Epithelial cell of esophagus (primary cell): Measurements from ENCODE around the gene SOX15.

Experiments used
- DNase-seq: peaks from one replicate; pipeline ENCODE4 v3.0.0; 2010; ENCODE audit warnings: low read depth
- H3K4me3 ChIP-seq: 2 replicates; pipeline ENCODE4 v1.5.1; 2011; ENCODE audit warnings: mild to moderate bottlenecking, low read length, control low read depth
- TF ChIP-seq, protein P1 (sequence below): IDR thresholded peaks from 2 replicates; pipeline ENCODE4 v1.5.1; 2011; ENCODE audit warnings: low read depth, mild to moderate bottlenecking, low read length, control low read depth, inconsistent platforms; ENCODE audit not compliant: insufficient read depth; ENCODE audit errors: missing control alignments

Gene SOX15

DNA sequence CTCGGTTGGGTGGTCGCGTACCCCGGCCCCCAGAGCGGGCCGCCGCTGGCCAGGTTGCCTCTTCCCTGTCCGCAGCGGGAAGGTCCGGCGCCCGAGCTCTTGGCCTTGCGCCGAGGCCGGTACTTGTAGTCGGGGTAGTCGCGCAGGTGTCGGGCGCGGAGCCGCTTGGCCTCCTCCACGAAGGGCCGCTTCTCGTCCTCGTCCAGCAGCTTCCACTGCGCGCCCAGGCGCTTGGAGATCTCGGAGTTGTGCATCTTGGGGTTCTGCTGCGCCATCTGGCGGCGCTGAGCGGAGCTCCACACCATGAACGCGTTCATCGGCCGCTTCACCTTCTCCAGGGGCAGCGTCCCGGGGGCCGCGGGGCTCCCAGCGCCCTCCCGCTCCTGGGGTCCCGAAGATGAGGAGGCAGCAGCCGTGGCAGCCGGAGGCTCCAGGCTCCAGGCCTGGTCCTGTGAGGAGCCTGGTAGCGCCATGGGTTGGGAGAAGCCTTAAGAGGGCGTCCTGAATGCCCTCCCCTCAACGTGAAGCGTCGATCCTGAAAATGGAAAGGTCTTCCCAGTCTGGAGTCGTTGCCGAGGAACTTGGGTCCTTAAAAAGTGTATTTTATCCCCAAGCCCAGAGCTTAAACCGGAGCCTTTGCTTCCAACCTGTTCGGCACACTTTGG, 558 bp downstream of the SOX15 start:
- TF ChIP-seq, protein P1, sequence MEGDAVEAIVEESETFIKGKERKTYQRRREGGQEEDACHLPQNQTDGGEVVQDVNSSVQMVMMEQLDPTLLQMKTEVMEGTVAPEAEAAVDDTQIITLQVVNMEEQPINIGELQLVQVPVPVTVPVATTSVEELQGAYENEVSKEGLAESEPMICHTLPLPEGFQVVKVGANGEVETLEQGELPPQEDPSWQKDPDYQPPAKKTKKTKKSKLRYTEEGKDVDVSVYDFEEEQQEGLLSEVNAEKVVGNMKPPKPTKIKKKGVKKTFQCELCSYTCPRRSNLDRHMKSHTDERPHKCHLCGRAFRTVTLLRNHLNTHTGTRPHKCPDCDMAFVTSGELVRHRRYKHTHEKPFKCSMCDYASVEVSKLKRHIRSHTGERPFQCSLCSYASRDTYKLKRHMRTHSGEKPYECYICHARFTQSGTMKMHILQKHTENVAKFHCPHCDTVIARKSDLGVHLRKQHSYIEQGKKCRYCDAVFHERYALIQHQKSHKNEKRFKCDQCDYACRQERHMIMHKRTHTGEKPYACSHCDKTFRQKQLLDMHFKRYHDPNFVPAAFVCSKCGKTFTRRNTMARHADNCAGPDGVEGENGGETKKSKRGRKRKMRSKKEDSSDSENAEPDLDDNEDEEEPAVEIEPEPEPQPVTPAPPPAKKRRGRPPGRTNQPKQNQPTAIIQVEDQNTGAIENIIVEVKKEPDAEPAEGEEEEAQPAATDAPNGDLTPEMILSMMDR: peak; percentile 83
- DNase-seq: peak; percentile 93
- H3K4me3 ChIP-seq: peak overlapping the region; percentile 94

GRCh38 chr17:7588553-7589203, 1.2 kb downstream of the SOX15 start:
- peak; percentile 42 for DNase-seq
- TF ChIP-seq, protein P1: no peak
- peak overlapping the region; percentile 94 for H3K4me3 ChIP-seq

GRCh38 chr17:7587420-7588151, 2.3 kb downstream of the SOX15 start:
- peak overlapping the region; percentile 94 for H3K4me3 ChIP-seq
- DNase-seq: peak; percentile 85
- TF ChIP-seq, protein P1: peak; percentile 8

GRCh38 chr17:7586673-7587419, 3.0 kb downstream of the SOX15 start:
- peak overlapping the region; percentile 94 for H3K4me3 ChIP-seq
- TF ChIP-seq, protein P1: peak; percentile 74
- peak; percentile 83 for DNase-seq

DNA sequence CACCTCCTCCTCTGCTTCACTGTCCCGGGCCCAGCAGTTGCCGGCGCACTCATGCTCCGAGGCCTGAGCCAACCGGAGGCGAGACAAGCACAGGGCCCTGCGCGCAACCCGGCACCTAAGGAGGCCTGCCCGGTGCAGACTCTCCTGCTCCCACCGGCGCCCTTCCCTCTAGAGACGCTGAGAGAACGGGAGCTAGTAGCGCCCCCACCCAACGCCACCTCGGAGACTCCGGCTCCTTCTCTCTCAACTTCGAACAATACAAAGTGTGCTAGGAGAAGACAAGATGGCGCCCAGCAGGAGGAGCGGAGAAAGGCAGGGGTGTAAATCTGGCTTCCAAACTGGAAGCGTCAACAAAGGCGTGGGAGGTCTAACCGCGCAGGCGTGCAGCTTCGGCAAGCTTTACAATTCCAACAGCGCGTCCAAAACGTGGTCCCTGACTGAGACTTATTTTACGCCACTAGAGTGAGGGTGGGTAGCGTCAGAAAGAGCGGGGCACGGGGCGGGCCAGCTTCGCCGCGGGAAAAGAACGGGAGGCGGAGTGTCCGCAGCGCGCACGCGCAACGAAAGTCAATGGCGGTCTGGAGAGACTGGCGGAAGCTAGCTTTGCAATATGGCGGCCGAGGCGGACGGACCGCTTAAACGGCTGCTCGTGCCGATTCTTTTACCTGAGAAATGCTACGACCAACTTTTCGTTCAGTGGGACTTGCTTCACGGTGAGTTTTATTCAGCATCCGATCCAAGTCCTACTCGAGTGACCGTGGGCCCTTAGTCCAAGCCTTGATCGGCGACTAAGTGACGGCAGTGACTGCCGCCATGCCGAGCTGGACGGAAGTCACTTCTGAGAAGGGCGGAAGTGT, 6.4 kb downstream of the SOX15 start, which contains the start of gene MPDU1:
MPDU1 (plus strand) TSS at position 600 of the 857 bp plus-strand sequence; CDS start at position 611, 11 bp downstream.
- H3K4me3 ChIP-seq: peak within 1 kb of the TSS; percentile 93
- TF ChIP-seq, protein P1: no peak
- peak; percentile 96 for DNase-seq
